ENCODE results near the gene PRR23E. TPM values are rescaled to one million over a fixed set of nuclear protein-coding genes. Genes with fewer than 3 reads are reported as not detected.

PRR23E gene
- polyA plus RNA-seq, 1 of the 3 experiments (the other 2 are of a cell fraction) = not detected

DNA sequence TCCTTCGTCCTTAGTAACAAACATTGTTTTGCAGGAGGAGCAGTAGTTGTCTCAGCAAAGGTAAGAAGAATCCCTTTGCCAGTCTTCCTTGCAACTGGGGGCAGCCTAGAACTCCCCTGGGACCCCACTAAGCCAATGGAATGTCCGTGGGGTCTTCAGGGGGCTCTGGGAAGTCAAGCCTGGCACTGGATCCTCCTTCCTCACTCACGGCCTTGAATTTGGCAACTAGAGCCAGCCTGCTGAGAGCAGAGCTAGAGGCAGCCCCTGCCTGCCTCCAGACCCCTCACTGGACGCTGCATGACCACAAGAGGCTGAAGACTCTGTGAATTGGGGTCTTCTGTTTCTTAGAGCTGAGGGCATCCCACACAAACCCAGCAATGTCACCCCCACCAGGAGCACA lies 18.6 kb upstream of the PRR23E start:
- no peak for DNase-seq
- Histone ChIP-seq H3K27me3 (ENCODE audit: insufficient read depth) (no peaks in the 10 kb centered on the region), H2AFZ (ENCODE audit: low read depth) (no peak overlapping the region), H3K9me3 (peaks cover 4% of the 10 kb centered on the region; the same call in 1 of the 2 replicates), H3F3A (replicated peaks; ENCODE audit: insufficient read depth) (peaks cover 15% of the 10 kb centered on the region), H3K27ac (ENCODE audit: low read depth in 2 of 2, low read length in 1 of 2) (peak overlapping the region in 1 of 2 experiments; percentile 97; a peak in 2 of 4 replicates), H3K9ac (no peak overlapping the region), H3K79me2 (ENCODE audit: insufficient read depth) (no peaks in the 10 kb centered on the region), H3K9me2 (no peaks in the 10 kb centered on the region), H3K4me3 (ENCODE audit: low read depth in 2 of 2, low read length in 1 of 2) (no peak overlapping the region), H3K4me1 (ENCODE audit: control insufficient read depth in 1 of 2, insufficient read depth in 2 of 2, low read depth in 1 of 2, low read length in 1 of 2) (peaks cover 33 to 50% of the 10 kb centered on the region in 2 experiments), H3K4me2 (no peak overlapping the region), H3K36me3 (replicated peaks in 1 of 2; ENCODE audit: control insufficient read depth in 1 of 2, insufficient read depth in 2 of 2, low read length in 1 of 2) (peaks cover 0 to under 1% of the 10 kb centered on the region in 2 experiments), H4K20me1 (ENCODE audit: insufficient read depth) (no peaks in the 10 kb centered on the region)
- ChIA-PET CTCF (interaction anchor here (1.9 to 5.3 kb wide), 2 partner anchors 13 to 281 kb away, joined by 4 to 30 read pairs; no protein-coding TSS in a partner anchor), POLR2A (no interaction called here)
- WGBS (ENCODE audit: low lambda C conversion rate) = 67% methylated on average over 4 of the region's 4 CpGs
- TF ChIP-seq NRF1 (IDR thresholded peaks at IDR 0.05; ENCODE audit: low read depth, low read length) = no peak
- TF ChIP-seq ELF1 (IDR thresholded peaks at IDR 0.05) = no peak
- TF ChIP-seq YY1 (IDR thresholded peaks at IDR 0.05; ENCODE audit: low read depth) = no peak
- no peak for TF ChIP-seq GATA2 (CRISPR knock-in tag; IDR thresholded peaks at IDR 0.05)
- TF ChIP-seq RAD21 (IDR thresholded peaks at IDR 0.05; ENCODE audit: low read length) = no peak
- no peak for TF ChIP-seq RFX5 (IDR thresholded peaks at IDR 0.05; ENCODE audit: low read length)
- no peak for TF ChIP-seq MEF2A (IDR thresholded peaks at IDR 0.05; ENCODE audit: borderline replicate concordance, low read depth)
- TF ChIP-seq, protein P1, sequence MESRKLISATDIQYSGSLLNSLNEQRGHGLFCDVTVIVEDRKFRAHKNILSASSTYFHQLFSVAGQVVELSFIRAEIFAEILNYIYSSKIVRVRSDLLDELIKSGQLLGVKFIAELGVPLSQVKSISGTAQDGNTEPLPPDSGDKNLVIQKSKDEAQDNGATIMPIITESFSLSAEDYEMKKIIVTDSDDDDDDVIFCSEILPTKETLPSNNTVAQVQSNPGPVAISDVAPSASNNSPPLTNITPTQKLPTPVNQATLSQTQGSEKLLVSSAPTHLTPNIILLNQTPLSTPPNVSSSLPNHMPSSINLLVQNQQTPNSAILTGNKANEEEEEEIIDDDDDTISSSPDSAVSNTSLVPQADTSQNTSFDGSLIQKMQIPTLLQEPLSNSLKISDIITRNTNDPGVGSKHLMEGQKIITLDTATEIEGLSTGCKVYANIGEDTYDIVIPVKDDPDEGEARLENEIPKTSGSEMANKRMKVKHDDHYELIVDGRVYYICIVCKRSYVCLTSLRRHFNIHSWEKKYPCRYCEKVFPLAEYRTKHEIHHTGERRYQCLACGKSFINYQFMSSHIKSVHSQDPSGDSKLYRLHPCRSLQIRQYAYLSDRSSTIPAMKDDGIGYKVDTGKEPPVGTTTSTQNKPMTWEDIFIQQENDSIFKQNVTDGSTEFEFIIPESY (IDR thresholded peaks at IDR 0.05; ENCODE audit: borderline replicate concordance, low read depth) = no peak
- TF ChIP-seq, protein P2, sequence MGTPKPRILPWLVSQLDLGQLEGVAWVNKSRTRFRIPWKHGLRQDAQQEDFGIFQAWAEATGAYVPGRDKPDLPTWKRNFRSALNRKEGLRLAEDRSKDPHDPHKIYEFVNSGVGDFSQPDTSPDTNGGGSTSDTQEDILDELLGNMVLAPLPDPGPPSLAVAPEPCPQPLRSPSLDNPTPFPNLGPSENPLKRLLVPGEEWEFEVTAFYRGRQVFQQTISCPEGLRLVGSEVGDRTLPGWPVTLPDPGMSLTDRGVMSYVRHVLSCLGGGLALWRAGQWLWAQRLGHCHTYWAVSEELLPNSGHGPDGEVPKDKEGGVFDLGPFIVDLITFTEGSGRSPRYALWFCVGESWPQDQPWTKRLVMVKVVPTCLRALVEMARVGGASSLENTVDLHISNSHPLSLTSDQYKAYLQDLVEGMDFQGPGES (IDR thresholded peaks at IDR 0.05; ENCODE audit: low read depth, low read length) = no peak
- TF ChIP-seq, protein P3, sequence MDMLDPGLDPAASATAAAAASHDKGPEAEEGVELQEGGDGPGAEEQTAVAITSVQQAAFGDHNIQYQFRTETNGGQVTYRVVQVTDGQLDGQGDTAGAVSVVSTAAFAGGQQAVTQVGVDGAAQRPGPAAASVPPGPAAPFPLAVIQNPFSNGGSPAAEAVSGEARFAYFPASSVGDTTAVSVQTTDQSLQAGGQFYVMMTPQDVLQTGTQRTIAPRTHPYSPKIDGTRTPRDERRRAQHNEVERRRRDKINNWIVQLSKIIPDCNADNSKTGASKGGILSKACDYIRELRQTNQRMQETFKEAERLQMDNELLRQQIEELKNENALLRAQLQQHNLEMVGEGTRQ (IDR thresholded peaks at IDR 0.05; ENCODE audit: borderline replicate concordance, low read depth, low read length) = no peak
- TF ChIP-seq, protein P4, sequence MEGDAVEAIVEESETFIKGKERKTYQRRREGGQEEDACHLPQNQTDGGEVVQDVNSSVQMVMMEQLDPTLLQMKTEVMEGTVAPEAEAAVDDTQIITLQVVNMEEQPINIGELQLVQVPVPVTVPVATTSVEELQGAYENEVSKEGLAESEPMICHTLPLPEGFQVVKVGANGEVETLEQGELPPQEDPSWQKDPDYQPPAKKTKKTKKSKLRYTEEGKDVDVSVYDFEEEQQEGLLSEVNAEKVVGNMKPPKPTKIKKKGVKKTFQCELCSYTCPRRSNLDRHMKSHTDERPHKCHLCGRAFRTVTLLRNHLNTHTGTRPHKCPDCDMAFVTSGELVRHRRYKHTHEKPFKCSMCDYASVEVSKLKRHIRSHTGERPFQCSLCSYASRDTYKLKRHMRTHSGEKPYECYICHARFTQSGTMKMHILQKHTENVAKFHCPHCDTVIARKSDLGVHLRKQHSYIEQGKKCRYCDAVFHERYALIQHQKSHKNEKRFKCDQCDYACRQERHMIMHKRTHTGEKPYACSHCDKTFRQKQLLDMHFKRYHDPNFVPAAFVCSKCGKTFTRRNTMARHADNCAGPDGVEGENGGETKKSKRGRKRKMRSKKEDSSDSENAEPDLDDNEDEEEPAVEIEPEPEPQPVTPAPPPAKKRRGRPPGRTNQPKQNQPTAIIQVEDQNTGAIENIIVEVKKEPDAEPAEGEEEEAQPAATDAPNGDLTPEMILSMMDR (IDR thresholded peaks at IDR 0.05) = no peak
- no peak for TF ChIP-seq TAF1 (IDR thresholded peaks at IDR 0.05; ENCODE audit: borderline replicate concordance, low read depth, low read length)
- no peak for TF ChIP-seq MXI1 (IDR thresholded peaks at IDR 0.05; ENCODE audit: low read depth, low read length)

Data from SK-N-SH (cell line).